HepG2 (cell line): ENCODE data around the gene SGPP1. TPM values are rescaled to one million over a fixed set of nuclear protein-coding genes. Genes with fewer than 3 reads are reported as not detected.

Source experiments
- ATAC-seq: fragments of 200-7000 bp; cut with Tn5 transposase; 3 replicates; pipeline ENCODE4 v1.9.1; 2020; ENCODE audit warnings: mild to moderate bottlenecking, moderate library complexity
- BruUV-seq: library from RNA; stranded (reverse); fragments of 400-500 nt; replicated peaks from 2 replicates; lab custom pipeline; 2021; lab: Mats Ljungman, UMichigan
- CTCF ChIA-PET: fragments of 300-600 bp; formaldehyde crosslinking; extraction: SDS; loops from one replicate; lab custom pipeline; 2021; ENCODE audit warnings: low total read pairs, inconsistent platforms, low intra/inter-chr PET ratio; lab: Yijun Ruan, JAX
- POLR2A ChIA-PET: fragments of 350-600 bp; sonication (Branson Sonifier 250); formaldehyde crosslinking; loops from one replicate; lab custom pipeline; 2020; ENCODE audit warnings: antibody characterized with exemption, inconsistent platforms; lab: Yijun Ruan, JAX
- DNase-seq: peaks from one replicate; pipeline ENCODE4 v3.0.0-alpha.2; 2015; ENCODE audit warnings: low spot score
- FAIRE-seq: peaks from 3 replicates; lab custom pipeline; 2011; peaks lifted over from hg19 to GRCh38; lab: Jason Lieb, UNC
- H2AFZ ChIP-seq: one replicate; pipeline ENCODE4 v1.6.1; 2011; ENCODE audit warnings: low read length, inconsistent platforms
- H3K27ac ChIP-seq: fragments of 300-600 bp; 3 replicates; pipeline ENCODE4 v1.8.0; 2011; ENCODE audit warnings: mixed run types, mild to moderate bottlenecking, mixed read lengths, low read length, inconsistent platforms; ENCODE audit not compliant: insufficient read depth; ENCODE audit errors: extremely low read length
- H3K27me3 ChIP-seq, 2 experiments: fragments of 200-600 bp in 1 of 2; 2 replicates in 1 of 2; 3 replicates in 1 of 2; pipeline versions ENCODE4 v1.6.0 to v1.8.0; 2011; ENCODE audit warnings: low read length in 2 of 2, mild to moderate bottlenecking in 2 of 2, moderate library complexity in 2 of 2, inconsistent platforms in 1 of 2; ENCODE audit not compliant: insufficient read depth in 2 of 2, control insufficient read depth in 1 of 2
- H3K36me3 ChIP-seq, 2 experiments: fragments of 200-600 bp in 1 of 2; replicated peaks in 1 of 2; 2 replicates in 1 of 2; 3 replicates in 1 of 2; pipeline versions ENCODE4 v1.5.1 to v1.8.0; 2011; ENCODE audit warnings: low read length in 2 of 2, inconsistent platforms in 1 of 2; ENCODE audit not compliant: insufficient read depth in 2 of 2, control insufficient read depth in 1 of 2
- H3K4me1 ChIP-seq: 2 replicates; pipeline ENCODE4 v1.5.1; 2012; ENCODE audit warnings: low read length, inconsistent platforms; ENCODE audit not compliant: insufficient read depth
- H3K4me2 ChIP-seq: 2 replicates; pipeline ENCODE4 v1.6.0; 2011; ENCODE audit warnings: low read depth, low read length, inconsistent platforms
- H3K4me3 ChIP-seq, 3 experiments: fragments of 200-600 bp in 1 of 3; sonication (generic), shearing (Covaris generic) in 1 of 3; replicated peaks in 1 of 3; 2 replicates each; pipeline ENCODE4 v1.5.1; 2011 to 2016; ENCODE audit warnings: low read length in 3 of 3, inconsistent platforms in 2 of 3, low read depth in 2 of 3, mild to moderate bottlenecking in 2 of 3, control low read depth in 1 of 3, mixed read lengths in 1 of 3; ENCODE audit not compliant: insufficient read depth in 1 of 3
- H3K79me2 ChIP-seq: one replicate; pipeline ENCODE4 v1.6.1; 2011; ENCODE audit warnings: low read length, inconsistent platforms; ENCODE audit not compliant: insufficient read depth
- H3K9ac ChIP-seq: 2 replicates; pipeline ENCODE4 v1.6.0; 2011; ENCODE audit warnings: mild to moderate bottlenecking, low read depth, low read length, inconsistent platforms; ENCODE audit not compliant: insufficient read depth
- H3K9me3 ChIP-seq: 2 replicates; pipeline ENCODE4 v1.5.1; 2012; ENCODE audit warnings: mild to moderate bottlenecking, low read length
- H4K20me1 ChIP-seq: 2 replicates; pipeline ENCODE4 v1.6.0; 2011; ENCODE audit warnings: inconsistent platforms, mild to moderate bottlenecking, low read length, moderate library complexity; ENCODE audit not compliant: insufficient read depth
- CTCF ChIP-seq: sonication (generic); formaldehyde crosslinking; IDR thresholded peaks from 2 replicates; pipeline ENCODE4 v1.5.0; 2020; ENCODE audit warnings: mild to moderate bottlenecking, missing genetic modification reagents, moderate library complexity
- IRF1 ChIP-seq: sonication (generic); formaldehyde crosslinking; IDR thresholded peaks from 2 replicates; pipeline ENCODE4 v1.4.0; 2020; ENCODE audit warnings: low read depth, mild to moderate bottlenecking, missing genetic modification reagents
- TERF1 ChIP-seq: sonication (generic); formaldehyde crosslinking; IDR thresholded peaks from 2 replicates; pipeline ENCODE4 v1.8.0; 2022; ENCODE audit warnings: mild to moderate bottlenecking, missing genetic modification reagents, moderate library complexity
- TFE3 ChIP-seq: IDR thresholded peaks from 2 replicates; pipeline ENCODE4 v1.6.1; 2016
- USF2 ChIP-seq, 2 experiments: sonication (generic) in 1 of 2; formaldehyde crosslinking in 1 of 2; IDR thresholded peaks; 2 replicates each; pipeline versions ENCODE4 v1.5.1 to v1.6.1; 2011 to 2020; ENCODE audit warnings: borderline replicate concordance in 1 of 2, low read depth in 1 of 2, low read length in 1 of 2, mild to moderate bottlenecking in 1 of 2, missing genetic modification reagents in 1 of 2, moderate library complexity in 1 of 2
- WGBS: methylation state at CpG from one replicate; pipeline ENCODE4 v1.1.6; 2017; ENCODE audit warnings: low lambda C conversion rate; 5-methylcytosine and 5-hydroxymethylcytosine counted together
- in situ Hi-C: cut with HindIII; loops from 2 replicates; pipeline ENCODE4 v1.10.0; 2017; ENCODE audit warnings: low pct_unique_long_range_greater_than_20kb; ENCODE audit not compliant: extremely low pct_ligation_motif_present
- intact Hi-C: fragments of 100-400 bp; cut with micrococcal nuclease; formaldehyde crosslinking; loops from one replicate; pipeline ENCODE4 v1.10.0; 2022; ENCODE audit not compliant: unreplicated experiment
- polyA plus RNA-seq, 8 experiments: library from polyadenylated mRNA; depleted of rRNA in 3 of 8; stranded (reverse) in 7 of 8; unstranded in 1 of 8; fragments of >200 nt; fragmentation: Illumina TruSeq in 4 of 8; extraction: Trizol in 4 of 8; gene quantifications; 2 replicates each; pipeline versions ENCODE4 v1.2.1 to v1.2.3, GENCODE V29; 2011 to 2016; ENCODE audit warnings: low read depth in 4 of 8, missing spikeins in 1 of 8, mixed read lengths in 1 of 8; ENCODE audit not compliant: insufficient read depth in 1 of 8
- total RNA-seq, 5 experiments: library from RNA; depleted of rRNA; stranded (reverse); fragments of >200 nt; fragmentation: Illumina TruSeq; extraction: Trizol; gene quantifications; 2 replicates each; pipeline ENCODE4 v1.2.3, GENCODE V29; 2016; ENCODE audit warnings: low read depth in 1 of 5

SGPP1 gene
- total and polyA plus RNA-seq, 2 of the 13 experiments (the other 11 are each of a cell fraction or from before 2014, with no cell fraction given): 6.4 to 6.8 TPM

GRCh38 chr14:63747846-63748245, 20.0 kb upstream of the SGPP1 start:
- Histone ChIP-seq H3K27me3 (no peaks in the 10 kb centered on the region; a peak in 1 of 5 replicates), H3K9ac (no peak overlapping the region), H3K79me2 (no peaks in the 10 kb centered on the region), H2AFZ (no peak overlapping the region), H3K36me3 (no peaks in the 10 kb centered on the region), H3K9me3 (no peaks in the 10 kb centered on the region), H3K4me3 (no peak overlapping the region), H3K4me2 (no peak overlapping the region), H3K4me1 (peaks cover 37% of the 10 kb centered on the region), H3K27ac (no peak overlapping the region), H4K20me1 (no peaks in the 10 kb centered on the region)
- FAIRE-seq (no peak), DNase-seq (no peak), ATAC-seq (no peak)
- no TSS peak for BruUV-seq
- CTCF ChIA-PET: interaction anchor here (0.7 kb wide), 1 partner anchor 21 kb away, joined by 4 read pairs; no protein-coding TSS in a partner anchor
- 85% methylated on average over 3 of the region's 3 CpGs for WGBS
- in situ Hi-C loops (no loop called here), intact Hi-C loops (no loop called here)
- TF ChIP-seq IRF1: no peak
- POLR2A ChIA-PET: no interaction called here

- Histone ChIP-seq H3K4me1 (peaks cover 32% of the 10 kb centered on the region), H3K27ac (no peak overlapping the region), H3K9me3 (no peaks in the 10 kb centered on the region), H4K20me1 (no peaks in the 10 kb centered on the region), H3K79me2 (no peaks in the 10 kb centered on the region), H3K4me2 (peak overlapping the region; percentile 77), H2AFZ (peak overlapping the region; percentile 81), H3K36me3 (no peaks in the 10 kb centered on the region), H3K27me3 (no peaks in the 10 kb centered on the region; a peak in 1 of 5 replicates), H3K4me3 (peak overlapping the region in 1 of 3 experiments; percentile 39; a peak in 1 of 6 replicates), H3K9ac (peak overlapping the region; percentile 26; the same call in 1 of the 2 replicates)
- ChIA-PET CTCF (no interaction called here), POLR2A (no interaction called here)
- 0% methylated on average over 4 of the region's 4 CpGs for WGBS
- in situ Hi-C loops (no loop called here), intact Hi-C loops (no loop called here)
- 0 out of 2 replicates have a peak, but pooled peaks have one; percentile 8 for TF ChIP-seq CTCF
- TF ChIP-seq USF2 (IDR thresholded peaks at IDR 0.05; ENCODE audit: low read depth, low read length): no peak
- peak; percentile 72; the same call in 1 of the 2 replicates for TF ChIP-seq USF2 (CRISPR knock-in tag; IDR thresholded peaks at IDR 0.05; ENCODE audit: borderline replicate concordance)
- TF ChIP-seq TFE3 (CRISPR knock-in tag): peak; percentile 32; the same call in 1 of the 2 replicates
- TF ChIP-seq TERF1 (CRISPR knock-in tag): no peak
- DNase-seq (no peak), FAIRE-seq (peak; percentile 18), ATAC-seq (peak; percentile 51)
- no TSS peak for BruUV-seq
Observed at GRCh38 chr14:63745858-63746425, 18.1 kb upstream of the SGPP1 start.
